Activated T-helper 9 cell treated with anti-CD3 and anti-CD28 coated beads, Interleukin-2, amount 50 U/mL, for 16 hours (primary cell): ENCODE data around the gene MIA.
"Not testable (repeated sequence)": the region's sequence is repeated elsewhere in the genome, so short reads cannot be mapped to it uniquely, and the experiment has no call there.

Experiments
- DNase-seq: peaks from one replicate; pipeline ENCODE4 v3.0.0-alpha.2; 2020; ENCODE audit warnings: low read depth

The MIA gene

GRCh38 chr19:40803857-40804782 is 28.8 kb downstream of the MIA start:
- no peak for DNase-seq

DNA sequence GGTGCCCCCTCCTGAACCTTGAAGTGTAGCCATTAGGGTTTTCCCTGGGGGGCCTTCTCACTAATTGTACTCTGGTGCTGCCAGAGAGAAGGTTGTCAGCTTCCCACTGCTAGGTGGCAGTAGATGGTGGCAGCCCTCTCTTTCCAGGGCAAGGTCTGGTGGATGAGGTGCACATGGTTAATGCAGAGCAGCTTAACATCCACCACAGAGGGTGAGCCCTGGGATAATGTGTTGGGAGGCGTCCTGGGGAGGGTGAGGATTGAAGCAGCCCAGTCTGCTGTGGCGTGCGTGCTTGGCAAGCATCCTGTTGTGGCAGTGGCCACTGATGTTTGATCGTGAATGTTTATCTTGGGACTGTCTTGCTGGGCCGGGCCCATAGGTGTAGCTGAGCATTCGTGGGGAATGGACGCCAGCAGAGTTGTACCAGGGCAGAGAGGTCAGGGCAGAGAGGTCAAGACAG is 29.5 kb downstream of the MIA start:
- no peak for DNase-seq

GRCh38 chr19:40805258-40805868 is 30.0 kb downstream of the MIA start:
- DNase-seq: no peak

- DNase-seq: peak; percentile 65
Measured at GRCh38 chr19:40806423-40807146, 31.3 kb downstream of the MIA start.

GRCh38 chr19:40807147-40808020 is 32.1 kb downstream of the MIA start:
- no peak for DNase-seq

DNA sequence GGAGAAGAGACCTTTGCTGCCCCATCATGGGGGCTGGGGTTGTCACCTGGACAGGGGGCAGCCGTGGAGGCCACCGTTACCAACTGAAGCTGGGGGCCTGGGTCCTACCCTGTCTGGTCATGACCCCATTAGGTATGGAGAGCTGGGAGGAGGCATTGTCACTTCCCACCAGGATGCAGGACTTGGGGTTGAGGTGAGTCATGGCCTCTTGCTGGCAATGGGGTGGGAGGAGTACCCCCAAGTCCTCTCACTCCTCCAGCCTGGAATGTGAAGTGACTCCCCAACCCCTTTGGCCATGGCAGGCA is 32.7 kb downstream of the MIA start:
- DNase-seq: no peak

DNA sequence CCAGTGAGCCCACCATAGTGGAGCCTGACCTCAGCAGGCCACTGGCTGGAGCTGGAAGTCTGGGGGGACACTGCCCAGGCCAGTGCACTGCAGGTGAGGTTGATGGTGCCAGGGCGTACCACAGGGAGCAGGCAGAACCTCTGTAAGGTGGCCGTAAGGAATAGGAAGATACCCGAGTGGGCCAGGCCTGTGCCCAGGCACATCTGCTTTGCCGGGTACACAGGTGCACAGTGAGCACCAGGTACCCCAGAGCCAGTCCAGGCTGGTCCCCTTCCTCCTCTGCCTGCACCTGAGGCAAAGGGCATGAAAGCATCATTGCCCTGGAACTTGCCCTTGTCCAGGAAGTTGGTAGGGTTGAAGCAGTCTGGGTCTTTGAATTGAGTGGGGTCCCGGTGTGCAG is 33.2 kb downstream of the MIA start:
- DNase-seq: no peak

DNA sequence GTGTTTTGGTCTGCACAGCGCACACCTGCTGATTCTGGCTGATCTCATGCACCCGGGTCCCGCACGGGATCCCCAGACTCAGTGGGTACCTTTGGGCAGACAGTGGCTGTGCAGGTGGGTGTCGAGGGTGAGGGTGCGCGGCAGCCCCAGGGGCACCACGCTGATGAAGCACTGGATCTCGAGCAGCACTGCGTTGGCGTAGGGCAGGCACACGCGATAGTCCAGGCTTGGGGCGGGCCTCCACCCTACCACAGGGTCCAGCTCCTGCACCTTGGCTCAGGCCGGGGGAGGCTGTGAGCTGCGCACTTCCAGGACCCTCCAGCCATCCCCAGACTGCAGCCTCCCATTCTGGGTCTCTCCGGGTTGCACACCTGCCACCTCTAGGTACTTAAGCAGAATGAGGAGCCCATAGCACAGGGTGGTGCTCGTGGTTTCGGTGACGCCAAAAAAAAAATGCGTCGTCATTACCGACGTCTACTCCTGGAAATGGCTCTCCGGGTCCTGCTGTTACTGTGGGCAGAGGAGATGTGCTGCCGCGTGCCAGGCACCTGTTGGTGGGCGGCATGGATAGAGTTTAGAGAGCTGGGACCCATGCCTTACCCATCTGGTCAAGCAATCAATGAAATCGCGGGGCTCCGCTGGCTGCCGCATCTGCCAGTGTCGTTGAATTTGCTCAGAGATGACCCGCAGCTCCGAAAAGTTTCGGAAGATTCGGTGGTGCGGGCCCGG is 34.2 kb downstream of the MIA start:
- DNase-seq: no peak

DNA sequence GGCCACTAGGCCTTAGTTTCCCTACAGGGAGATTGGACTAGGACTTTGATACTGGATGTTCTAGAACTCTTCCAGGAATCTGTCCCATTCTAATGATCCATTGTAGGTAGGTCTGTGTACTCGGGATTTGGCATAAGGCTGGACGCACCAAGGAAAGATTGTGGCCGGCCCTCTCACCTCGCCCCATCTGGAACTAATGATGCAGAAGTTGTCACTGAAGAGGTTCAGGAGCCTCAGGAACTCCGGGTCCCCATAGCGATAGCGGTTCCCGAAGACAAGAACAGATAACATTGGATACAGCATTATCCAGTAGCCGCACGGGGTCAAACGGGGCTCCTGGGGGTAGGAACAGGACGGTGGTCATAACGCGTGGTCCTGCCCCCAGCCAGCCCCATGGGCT is 34.8 kb downstream of the MIA start:
- no peak for DNase-seq

- peak; percentile 34 for DNase-seq
Measured at GRCh38 chr19:40810649-40811408, 35.5 kb downstream of the MIA start.

DNA sequence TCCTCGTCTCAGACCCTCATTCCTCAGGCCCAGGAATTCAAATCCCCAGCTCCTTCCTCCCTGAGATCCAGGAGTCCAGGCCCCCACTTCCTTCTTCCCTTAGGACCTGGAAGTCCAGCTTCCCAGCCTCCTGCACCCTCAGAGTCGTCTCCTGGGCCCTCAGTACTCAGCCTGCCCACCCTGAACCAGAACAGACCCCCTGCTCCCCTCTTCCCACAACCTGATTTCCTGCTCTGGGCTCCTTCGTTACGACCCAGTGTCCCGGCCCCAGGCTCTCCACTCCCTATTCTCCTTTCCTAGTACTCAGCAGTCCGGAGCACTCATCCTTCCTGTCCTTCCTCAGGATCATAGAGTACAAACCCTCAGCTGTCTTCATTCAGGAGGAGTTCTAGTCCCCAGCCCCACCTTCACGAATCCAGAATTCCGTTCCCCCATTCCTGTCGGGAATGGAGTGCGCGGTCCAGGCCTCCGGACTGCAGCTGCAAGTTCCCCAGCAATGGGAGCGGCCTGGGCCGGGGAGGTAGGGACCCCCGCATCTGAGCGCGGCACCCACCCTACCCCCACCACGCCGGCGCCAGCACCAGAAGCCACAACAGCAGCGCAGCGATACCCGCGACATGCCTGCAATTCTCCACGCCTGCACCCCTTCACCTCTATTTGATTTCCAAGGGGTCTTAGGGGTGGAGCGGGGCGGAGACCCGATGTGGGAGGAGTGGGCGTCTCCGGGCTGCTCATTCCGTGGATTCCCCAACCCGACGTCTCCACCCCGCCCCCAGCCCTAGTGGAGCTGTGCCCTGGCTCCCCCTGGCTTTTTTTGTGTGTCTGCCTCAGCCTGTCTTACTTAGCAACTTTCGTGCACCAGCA is 36.4 kb downstream of the MIA start:
- no peak for DNase-seq

DNA sequence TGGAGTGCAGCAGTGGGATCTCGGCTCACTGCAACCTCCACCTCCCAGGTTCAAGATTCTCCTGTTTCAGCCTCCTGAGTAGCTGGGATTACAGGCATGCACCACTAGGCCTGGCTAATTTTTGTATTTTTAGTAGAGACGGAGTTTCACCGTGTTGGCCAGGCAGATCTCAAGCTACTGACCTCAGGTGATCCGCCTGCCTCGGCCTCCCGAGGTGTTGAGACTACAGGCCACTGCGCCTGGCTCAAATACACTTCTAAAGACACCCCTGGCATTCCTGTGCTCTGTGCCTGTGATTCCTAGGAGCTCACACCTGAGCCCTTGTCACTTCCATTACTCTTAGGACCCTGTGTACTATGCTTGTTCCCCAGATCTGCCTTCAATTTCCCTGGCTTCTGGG is 37.2 kb downstream of the MIA start:
- DNase-seq: not testable (repeated sequence)

DNA sequence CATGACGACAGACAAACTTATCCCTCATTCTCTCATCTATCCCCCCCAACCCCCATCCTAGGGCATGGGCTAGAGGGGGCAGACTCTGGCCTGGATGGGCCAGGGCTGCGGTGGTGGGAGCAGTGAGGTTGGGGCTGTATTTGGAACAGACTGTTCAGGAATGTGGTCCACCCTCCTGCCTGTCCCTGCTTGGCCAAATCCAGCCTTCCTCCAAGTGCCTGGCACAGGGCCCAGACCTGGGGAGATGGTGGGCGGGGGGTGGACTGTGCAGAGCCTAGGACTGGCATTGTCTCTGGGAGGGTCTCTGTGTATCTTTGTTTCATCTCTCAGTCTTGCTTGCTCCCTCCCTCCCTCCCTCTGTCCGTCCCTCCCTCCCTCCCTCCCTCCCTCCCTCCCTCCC is 37.9 kb downstream of the MIA start:
- DNase-seq: no peak

DNA sequence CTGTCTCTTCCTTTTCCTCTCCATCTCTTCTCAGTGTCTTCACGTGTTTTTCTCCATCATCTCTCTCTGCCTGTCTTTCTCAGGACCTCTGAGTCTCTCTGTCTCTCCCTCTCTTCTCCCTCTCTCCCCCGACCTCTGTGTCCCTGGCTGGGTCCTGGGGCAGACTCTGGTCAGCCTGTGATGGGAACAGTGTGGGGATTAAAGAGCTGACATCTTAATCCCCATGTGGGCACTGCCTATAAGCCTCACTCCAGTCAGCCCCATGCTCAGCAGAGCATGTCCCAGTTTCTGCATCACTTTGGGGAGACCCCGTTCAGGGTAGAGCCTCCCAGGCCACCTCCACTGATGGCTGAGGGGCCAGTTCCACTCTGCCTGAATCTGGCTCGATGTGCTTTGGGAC is 39.9 kb downstream of the MIA start:
- DNase-seq: no peak

- DNase-seq: peak; percentile 70
Measured at GRCh38 chr19:40818480-40819399, 43.4 kb downstream of the MIA start.

GRCh38 chr19:40819479-40820234 is 44.3 kb downstream of the MIA start:
- DNase-seq: peak; percentile 41

DNA sequence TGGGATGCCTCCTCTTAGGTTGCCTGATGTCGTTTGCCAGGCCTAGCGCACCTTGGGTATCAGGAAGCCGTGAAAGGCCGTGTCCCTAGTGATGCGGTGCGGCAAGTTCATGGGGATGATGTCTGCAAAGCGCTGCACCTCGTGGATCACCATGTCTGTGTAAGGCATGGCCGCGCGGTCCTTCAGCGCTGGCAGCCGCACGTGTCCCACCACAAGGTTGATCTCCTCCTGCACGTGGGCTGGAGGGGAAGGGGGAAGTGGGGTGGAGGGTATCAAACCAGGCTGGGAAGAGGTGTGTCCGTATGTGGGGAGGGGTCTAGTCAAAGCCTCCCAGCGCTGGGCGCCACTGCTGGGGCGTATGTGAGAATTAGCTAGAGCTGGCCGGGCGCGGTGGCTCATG is 46.8 kb downstream of the MIA start:
- no peak for DNase-seq
